Hematopoietic multipotent progenitor cell treated with erythropoietin and hydrocortisone succinate and interleukin-3 and kit ligand, for 4 days (in vitro differentiated cells): ENCODE data around the gene RGPD5.
"Not testable (repeated sequence)": the region's sequence is repeated elsewhere in the genome, so short reads cannot be mapped to it uniquely, and the experiment has no call there.

Source experiments
- DNase-seq: peaks from one replicate; pipeline ENCODE4 v3.0.0-alpha.2; 2015

RGPD5 gene

GRCh38 chr2:109794074-109794737 is at the start of gene RGPD5:
RGPD5 (plus strand) TSS chr2:109794305; CDS start chr2:109794466, 161 bp downstream.
- not testable (repeated sequence) for DNase-seq

- DNase-seq = not testable (repeated sequence)
Measured at GRCh38 chr2:109751572-109751971, 42.5 kb upstream of the RGPD5 start.

GRCh38 chr2:109757163-109757824 is 36.8 kb upstream of the RGPD5 start:
- DNase-seq = not testable (repeated sequence)

GRCh38 chr2:109760265-109761042 is 33.7 kb upstream of the RGPD5 start:
- DNase-seq = not testable (repeated sequence)

GRCh38 chr2:109761043-109761454 is 33.1 kb upstream of the RGPD5 start:
- DNase-seq = not testable (repeated sequence)

- DNase-seq = not testable (repeated sequence)
Measured at GRCh38 chr2:109761976-109762375, 32.1 kb upstream of the RGPD5 start.

GRCh38 chr2:109766074-109766473 is 28.0 kb upstream of the RGPD5 start:
- DNase-seq = not testable (repeated sequence)

GRCh38 chr2:109766886-109767578 is 27.1 kb upstream of the RGPD5 start:
- DNase-seq = not testable (repeated sequence)

- DNase-seq = not testable (repeated sequence)
Measured at GRCh38 chr2:109768934-109769333, 25.2 kb upstream of the RGPD5 start.

GRCh38 chr2:109779118-109779517 is 15.0 kb upstream of the RGPD5 start:
- not testable (repeated sequence) for DNase-seq

- not testable (repeated sequence) for DNase-seq
Measured at GRCh38 chr2:109781147-109781816, 12.8 kb upstream of the RGPD5 start.

GRCh38 chr2:109782446-109782993 is 11.6 kb upstream of the RGPD5 start:
- not testable (repeated sequence) for DNase-seq

- not testable (repeated sequence) for DNase-seq
Measured at GRCh38 chr2:109791530-109792279, 2.4 kb upstream of the RGPD5 start.

GRCh38 chr2:109792659-109793058 is 1.4 kb upstream of the RGPD5 start:
- DNase-seq = not testable (repeated sequence)

GRCh38 chr2:109871129-109871751 is 77.1 kb downstream of the RGPD5 start:
- DNase-seq = not testable (repeated sequence)

GRCh38 chr2:109876625-109877024 is 82.5 kb downstream of the RGPD5 start:
- not testable (repeated sequence) for DNase-seq

GRCh38 chr2:109882112-109882511 is 88.0 kb downstream of the RGPD5 start:
- not testable (repeated sequence) for DNase-seq

- DNase-seq = not testable (repeated sequence)
Measured at GRCh38 chr2:109888414-109888813, 94.3 kb downstream of the RGPD5 start.

- not testable (repeated sequence) for DNase-seq
Measured at GRCh38 chr2:109889909-109890308, 95.8 kb downstream of the RGPD5 start.

GRCh38 chr2:109891024-109891423 is 96.9 kb downstream of the RGPD5 start:
- not testable (repeated sequence) for DNase-seq

GRCh38 chr2:109893736-109894135 is 99.6 kb downstream of the RGPD5 start:
- not testable (repeated sequence) for DNase-seq
